Glutamatergic neuron (in vitro differentiated cells): ENCODE data around the gene ZNF695. TPM values are rescaled to one million over a fixed set of nuclear protein-coding genes. Genes with fewer than 3 reads are reported as not detected.

Source experiments
- DNase-seq: peaks from one replicate; pipeline ENCODE4 v3.0.0; 2022
- H3K27ac Mint-ChIP-seq: one replicate; pipeline ENCODE4 v1.8.0; 2020; ENCODE audit warnings: mild to moderate bottlenecking, mixed read lengths, inconsistent platforms; ENCODE audit not compliant: unreplicated experiment
- H3K27me3 Mint-ChIP-seq: one replicate; pipeline ENCODE4 v1.8.0; 2020; ENCODE audit warnings: mild to moderate bottlenecking, moderate library complexity, mixed read lengths, inconsistent platforms; ENCODE audit not compliant: unreplicated experiment
- H3K36me3 Mint-ChIP-seq: one replicate; pipeline ENCODE4 v1.8.0; 2020; ENCODE audit warnings: mild to moderate bottlenecking, mixed read lengths, inconsistent platforms; ENCODE audit not compliant: unreplicated experiment
- H3K4me1 Mint-ChIP-seq: one replicate; pipeline ENCODE4 v1.8.0; 2020; ENCODE audit warnings: mild to moderate bottlenecking, low read depth, mixed read lengths, inconsistent platforms; ENCODE audit not compliant: unreplicated experiment
- H3K4me3 Mint-ChIP-seq: one replicate; pipeline ENCODE4 v1.8.0; 2020; ENCODE audit warnings: mild to moderate bottlenecking, mixed read lengths, inconsistent platforms; ENCODE audit not compliant: unreplicated experiment
- H3K9me3 Mint-ChIP-seq: one replicate; pipeline ENCODE4 v1.8.0; 2020; ENCODE audit warnings: mild to moderate bottlenecking, moderate library complexity, mixed read lengths, inconsistent platforms; ENCODE audit not compliant: unreplicated experiment
- total RNA-seq: library from RNA; stranded (reverse); fragmentation: NEBNext Ultra II Directional; extraction: Animal tissue kit (Norgen Biotek cat#: 25700); gene quantifications from one replicate; pipeline ENCODE4 v1.2.1, GENCODE V29; 2021; ENCODE audit not compliant: unreplicated experiment
- TF ChIP-seq, protein P1 (sequence below): fragments of 200-600 bp; sonication (generic); IDR thresholded peaks from one replicate; pipeline ENCODE4 v1.5.0; 2021; ENCODE audit not compliant: partially characterized antibody, unreplicated experiment

The ZNF695 gene
- total RNA-seq, 1 donor from 2014 or later = 7.9 TPM

DNA sequence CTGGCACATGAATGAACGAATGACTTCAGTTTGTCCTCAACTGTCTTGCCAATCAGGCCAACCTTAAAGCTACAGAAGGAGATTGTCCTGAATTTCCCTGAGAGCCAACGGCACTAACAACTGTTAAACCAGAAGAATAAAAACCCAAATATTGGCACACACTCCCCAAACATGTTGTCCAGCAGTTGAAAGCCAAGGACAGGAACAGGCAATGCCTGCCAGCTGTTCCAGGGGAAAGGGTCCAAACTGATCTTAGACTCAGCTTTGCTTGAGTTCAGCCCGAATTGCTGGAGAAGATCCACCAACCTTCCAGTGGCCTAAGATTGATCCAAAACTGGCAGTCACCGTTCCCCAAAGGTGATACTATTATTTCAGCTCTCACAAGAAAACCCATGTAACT lies 53.7 kb downstream of the ZNF695 start:
- H3K4me3 Mint-ChIP-seq = no peak overlapping the region
- H3K27me3 Mint-ChIP-seq = peaks cover 2% of the 10 kb centered on the region
- no peaks in the 10 kb centered on the region for H3K4me1 Mint-ChIP-seq
- no peak for DNase-seq
- H3K27ac Mint-ChIP-seq = no peak overlapping the region
- TF ChIP-seq, protein P1, sequence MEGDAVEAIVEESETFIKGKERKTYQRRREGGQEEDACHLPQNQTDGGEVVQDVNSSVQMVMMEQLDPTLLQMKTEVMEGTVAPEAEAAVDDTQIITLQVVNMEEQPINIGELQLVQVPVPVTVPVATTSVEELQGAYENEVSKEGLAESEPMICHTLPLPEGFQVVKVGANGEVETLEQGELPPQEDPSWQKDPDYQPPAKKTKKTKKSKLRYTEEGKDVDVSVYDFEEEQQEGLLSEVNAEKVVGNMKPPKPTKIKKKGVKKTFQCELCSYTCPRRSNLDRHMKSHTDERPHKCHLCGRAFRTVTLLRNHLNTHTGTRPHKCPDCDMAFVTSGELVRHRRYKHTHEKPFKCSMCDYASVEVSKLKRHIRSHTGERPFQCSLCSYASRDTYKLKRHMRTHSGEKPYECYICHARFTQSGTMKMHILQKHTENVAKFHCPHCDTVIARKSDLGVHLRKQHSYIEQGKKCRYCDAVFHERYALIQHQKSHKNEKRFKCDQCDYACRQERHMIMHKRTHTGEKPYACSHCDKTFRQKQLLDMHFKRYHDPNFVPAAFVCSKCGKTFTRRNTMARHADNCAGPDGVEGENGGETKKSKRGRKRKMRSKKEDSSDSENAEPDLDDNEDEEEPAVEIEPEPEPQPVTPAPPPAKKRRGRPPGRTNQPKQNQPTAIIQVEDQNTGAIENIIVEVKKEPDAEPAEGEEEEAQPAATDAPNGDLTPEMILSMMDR = no peak
- H3K9me3 Mint-ChIP-seq = no peaks in the 10 kb centered on the region
- peaks cover 7% of the 10 kb centered on the region for H3K36me3 Mint-ChIP-seq

DNA sequence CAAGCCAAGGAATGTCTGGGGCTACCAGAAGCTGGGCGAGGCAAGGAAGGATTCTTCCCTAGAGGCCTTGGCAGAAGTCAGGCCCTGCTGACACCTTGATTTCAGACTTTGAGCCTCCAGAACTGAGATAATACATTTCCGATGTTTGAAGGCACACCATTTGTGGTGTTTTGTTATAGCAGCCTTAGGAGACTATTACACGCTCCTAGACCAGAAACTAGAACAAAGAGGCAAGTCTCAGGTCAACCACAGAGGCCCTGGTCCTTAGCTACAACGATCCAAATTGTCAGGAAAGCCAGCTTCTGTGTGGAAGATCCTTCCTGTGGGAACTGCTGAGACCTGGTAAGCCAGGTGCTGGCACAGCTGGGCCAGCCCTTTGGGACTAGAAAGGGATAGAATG lies 56.4 kb downstream of the ZNF695 start:
- H3K4me1 Mint-ChIP-seq = no peaks in the 10 kb centered on the region
- H3K27ac Mint-ChIP-seq = no peak overlapping the region
- H3K9me3 Mint-ChIP-seq = peaks cover 2% of the 10 kb centered on the region
- H3K4me3 Mint-ChIP-seq = no peak overlapping the region
- H3K36me3 Mint-ChIP-seq = no peaks in the 10 kb centered on the region
- TF ChIP-seq, protein P1 = no peak
- peaks cover 3% of the 10 kb centered on the region for H3K27me3 Mint-ChIP-seq
- no peak for DNase-seq

DNA sequence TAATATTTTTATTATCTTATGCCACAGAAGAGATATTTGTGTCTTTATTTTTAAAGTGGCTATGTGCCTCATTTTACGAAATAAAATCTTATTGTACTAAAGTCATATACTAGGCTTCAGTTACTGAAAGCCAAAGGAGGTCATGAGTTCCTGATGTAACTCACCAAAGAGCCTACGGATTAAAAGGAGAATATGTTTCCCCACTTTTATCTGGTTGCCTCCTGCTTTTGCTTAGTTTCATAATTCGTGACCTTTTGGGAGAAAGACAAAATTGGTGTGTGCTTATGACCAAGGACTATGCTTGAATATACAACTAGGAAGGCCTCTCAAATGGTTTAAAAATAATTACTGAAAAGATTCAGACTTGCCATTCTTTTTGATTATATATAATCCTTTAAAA lies 57.9 kb downstream of the ZNF695 start:
- TF ChIP-seq, protein P1 = no peak
- H3K4me1 Mint-ChIP-seq = no peaks in the 10 kb centered on the region
- no peaks in the 10 kb centered on the region for H3K36me3 Mint-ChIP-seq
- no peak overlapping the region for H3K27ac Mint-ChIP-seq
- peaks cover 2% of the 10 kb centered on the region for H3K9me3 Mint-ChIP-seq
- peaks cover 3% of the 10 kb centered on the region for H3K27me3 Mint-ChIP-seq
- no peak overlapping the region for H3K4me3 Mint-ChIP-seq
- no peak for DNase-seq

DNA sequence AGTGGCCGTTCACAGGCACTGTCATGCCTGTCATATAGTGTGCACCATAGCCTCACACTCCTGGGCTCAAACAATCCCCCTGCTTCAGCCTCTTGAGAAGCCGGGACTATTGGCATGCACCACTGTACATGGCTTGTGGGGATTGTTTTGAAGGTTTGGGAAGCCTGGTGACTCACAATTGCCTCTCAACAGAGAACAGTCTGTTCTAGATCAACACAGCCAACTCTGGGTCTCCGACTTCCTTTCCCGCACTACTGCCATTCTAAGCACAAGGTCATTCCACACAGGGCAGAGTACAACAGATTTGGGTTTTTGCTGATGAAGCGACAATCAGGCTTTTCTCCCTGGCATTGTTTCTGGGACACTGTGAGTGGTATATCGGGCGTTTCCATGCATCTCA lies 60.6 kb downstream of the ZNF695 start:
- no peak overlapping the region for H3K4me3 Mint-ChIP-seq
- H3K9me3 Mint-ChIP-seq = peaks cover 2% of the 10 kb centered on the region
- TF ChIP-seq, protein P1 = no peak
- no peak for DNase-seq
- H3K27ac Mint-ChIP-seq = no peak overlapping the region
- H3K36me3 Mint-ChIP-seq = no peaks in the 10 kb centered on the region
- H3K27me3 Mint-ChIP-seq = peaks cover 3% of the 10 kb centered on the region
- no peaks in the 10 kb centered on the region for H3K4me1 Mint-ChIP-seq

DNA sequence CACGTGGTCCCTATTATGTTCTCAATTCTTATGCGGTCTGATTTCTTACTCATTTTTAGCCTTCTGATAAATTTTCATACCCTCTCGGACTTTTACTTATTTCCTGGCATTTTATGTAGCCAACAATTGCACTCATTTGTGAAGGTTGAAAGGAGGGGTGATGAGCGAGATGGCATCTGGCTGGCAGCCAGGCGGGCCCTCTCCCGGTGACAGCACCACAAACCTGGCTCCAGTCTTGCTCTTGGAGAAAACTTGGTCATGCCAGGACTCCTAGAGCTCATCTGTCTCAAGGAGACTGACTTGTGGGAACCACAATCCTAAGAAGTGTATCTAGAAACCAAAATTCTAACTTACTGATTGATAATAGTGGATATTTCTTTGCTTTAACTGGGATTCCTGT lies 61.5 kb downstream of the ZNF695 start:
- no peak for DNase-seq
- TF ChIP-seq, protein P1 = no peak
- Mint-ChIP-seq H3K36me3 (no peaks in the 10 kb centered on the region), H3K9me3 (peaks cover 2% of the 10 kb centered on the region), H3K27me3 (peaks cover 3% of the 10 kb centered on the region), H3K27ac (no peak overlapping the region), H3K4me1 (no peaks in the 10 kb centered on the region), H3K4me3 (no peak overlapping the region)

Other genes with a start within 250 kb of the ZNF695 start
- gene AHCTF1, start 76.1 kb downstream of the ZNF695 start, total RNA-seq = 25.2 TPM
- 10.7 TPM for gene ZNF670, start 70.8 kb upstream of the ZNF695 start, total RNA-seq
- gene ZNF669, start 96.3 kb upstream of the ZNF695 start, total RNA-seq = 28.5 TPM
- gene ZNF124, start 164.0 kb upstream of the ZNF695 start, total RNA-seq = 137 TPM
- not detected for gene VN1R5, start 248.0 kb upstream of the ZNF695 start, total RNA-seq